Right lobe of liver (tissue), 4 donors: ENCODE measurements around the gene CEP83.

Experiments
- CTCF ChIP-seq, 4 donors: fragments of 200-600 bp in 3 of 4; fragments of 450-650 bp in 1 of 4; IDR thresholded peaks; one replicate each; pipeline versions ENCODE4 v1.5.1 to v1.8.0; 2016 to 2022; ENCODE audit warnings: antibody characterized with exemption in 4 of 4, mild to moderate bottlenecking in 2 of 4
- POLR2A ChIP-seq: fragments of 450-650 bp; IDR thresholded peaks from one replicate; pipeline ENCODE4 v1.6.1; 2017; ENCODE audit warnings: antibody characterized with exemption, mild to moderate bottlenecking
- donor health status: DM: no; HTN: no; CAD: no.
- donor health status: DM: no; HTN: no; CAD: no.
- donor health status: DM: no; HTN: yes; CAD: no.

- TF ChIP-seq CTCF (IDR thresholded peaks at IDR 0.05) (no peak), POLR2A (no peak)
These were observed 197.9 kb downstream of the CEP83 start for GRCh38 chr12:94261786-94262185.
